Thyroid gland (tissue), 4 donors: ENCODE measurements around the gene CDK19. TPM values are rescaled to one million over a fixed set of nuclear protein-coding genes. Genes with fewer than 3 reads are reported as not detected.

Experiments used
- DNase-seq, 2 donors: peaks; one replicate each; pipeline ENCODE4 v3.0.0-alpha.2; 2019
- H3K27ac ChIP-seq, 3 donors: fragments of 200-600 bp; sonication (generic); 1 replicate in 2 of 3; 2 replicates in 1 of 3; pipeline ENCODE4 v1.5.1; 2016 to 2019; ENCODE audit warnings: mild to moderate bottlenecking in 1 of 3, moderate library complexity in 1 of 3
- H3K27me3 ChIP-seq: fragments of 200-600 bp; sonication (generic); one replicate; pipeline ENCODE4 v1.5.1; 2019
- H3K36me3 ChIP-seq, 2 donors: fragments of 200-600 bp; sonication (generic); one replicate each; pipeline ENCODE4 v1.5.1; 2016 to 2019
- H3K4me1 ChIP-seq, 2 donors: fragments of 200-600 bp; sonication (generic); one replicate each; pipeline ENCODE4 v1.5.1; 2017 to 2019
- H3K4me3 ChIP-seq, 3 donors: fragments of 200-600 bp; sonication (generic); replicated peaks in 1 of 3; 1 replicate in 2 of 3; 2 replicates in 1 of 3; pipeline ENCODE4 v1.5.1; 2016; ENCODE audit warnings: mild to moderate bottlenecking in 1 of 3
- H3K9me3 ChIP-seq: fragments of 200-600 bp; sonication (generic); one replicate; pipeline ENCODE4 v1.5.1; 2017
- CTCF ChIP-seq, 6 experiments: fragments of 200-600 bp in 3 of 6; fragments of 450-650 bp in 3 of 6; sonication (generic) in 3 of 6; IDR thresholded peaks; one replicate each; pipeline ENCODE4 v1.5.1; 2016 to 2019; ENCODE audit warnings: antibody characterized with exemption in 6 of 6, mild to moderate bottlenecking in 2 of 6, inconsistent platforms in 1 of 6, moderate library complexity in 1 of 6
- POLR2A ChIP-seq, 2 donors: fragments of 450-650 bp; IDR thresholded peaks; one replicate each; pipeline ENCODE4 v1.6.1; 2017; ENCODE audit warnings: antibody characterized with exemption in 2 of 2, mild to moderate bottlenecking in 2 of 2, moderate library complexity in 1 of 2
- WGBS, 2 donors: methylation state at CpG; one replicate each; pipeline ENCODE4 v1.1.5; 2017; 5-methylcytosine and 5-hydroxymethylcytosine counted together
- intact Hi-C: fragments of 100-400 bp; cut with DNase I; formaldehyde crosslinking; loops from one replicate; pipeline ENCODE4 v1.15.1; 2023
- total RNA-seq, 4 donors: library from RNA; depleted of rRNA; stranded (reverse); fragments of >200 nt; gene quantifications; one replicate each; pipeline ENCODE4 v1.2.3, GENCODE V29; 2016

The CDK19 gene
- total RNA-seq, 4 donors from 2014 or later, result 12.6 to 17.9 (median 13.3) TPM

- Histone ChIP-seq H3K9me3 (no peaks in the 10 kb centered on the region), H3K4me3 (no peak overlapping the region), H3K36me3 (no peaks in the 10 kb centered on the region), H3K4me1 (no peaks in the 10 kb centered on the region), H3K27me3 (no peaks in the 10 kb centered on the region), H3K27ac (no peak overlapping the region)
- no peak for TF ChIP-seq POLR2A (IDR thresholded peaks at IDR 0.05)
- no peak for TF ChIP-seq CTCF (IDR thresholded peaks at IDR 0.05)
- intact Hi-C loops, result no loop called here
- WGBS, 2 donors, result 95 to 96% methylated on average over 4 of the region's 4 CpGs
- DNase-seq, result no peak
These were observed 14.5 kb downstream of the CDK19 start for GRCh38 chr6:110800839-110801196.

GRCh38 chr6:110800196-110800838 is 15.0 kb downstream of the CDK19 start:
- Histone ChIP-seq H3K27me3 (no peaks in the 10 kb centered on the region), H3K36me3 (no peaks in the 10 kb centered on the region), H3K27ac (no peak overlapping the region), H3K9me3 (no peaks in the 10 kb centered on the region), H3K4me1 (no peaks in the 10 kb centered on the region), H3K4me3 (no peak overlapping the region)
- no peak for DNase-seq
- intact Hi-C loops, result no loop called here
- 96 to 97% methylated on average over 5 of the region's 5 CpGs for WGBS, 2 donors
- TF ChIP-seq CTCF (IDR thresholded peaks at IDR 0.05) (no peak), POLR2A (IDR thresholded peaks at IDR 0.05) (no peak)

- no peak overlapping the region for H3K4me3 ChIP-seq
- H3K27ac ChIP-seq, result no peak overlapping the region
- 97% methylated on average over 5 of the region's 5 CpGs for WGBS, 2 donors
- H3K36me3 ChIP-seq, result no peaks in the 10 kb centered on the region
- H3K9me3 ChIP-seq, result no peaks in the 10 kb centered on the region
- no peaks in the 10 kb centered on the region for H3K4me1 ChIP-seq
- no peak for TF ChIP-seq POLR2A (IDR thresholded peaks at IDR 0.05)
- TF ChIP-seq CTCF (IDR thresholded peaks at IDR 0.05), result no peak
- intact Hi-C loops, result no loop called here
- DNase-seq, result no peak
- H3K27me3 ChIP-seq, result no peaks in the 10 kb centered on the region
These were observed 15.6 kb downstream of the CDK19 start for GRCh38 chr6:110799655-110800054.

GRCh38 chr6:110799189-110799588 is 16.1 kb downstream of the CDK19 start:
- intact Hi-C loops, result no loop called here
- Histone ChIP-seq H3K9me3 (no peaks in the 10 kb centered on the region), H3K27me3 (no peaks in the 10 kb centered on the region), H3K36me3 (no peaks in the 10 kb centered on the region), H3K4me1 (no peaks in the 10 kb centered on the region), H3K27ac (no peak overlapping the region), H3K4me3 (no peak overlapping the region)
- WGBS, 2 donors, result 89 to 96% methylated on average over 2 of the region's 2 CpGs
- TF ChIP-seq CTCF (IDR thresholded peaks at IDR 0.05), result no peak
- no peak for TF ChIP-seq POLR2A (IDR thresholded peaks at IDR 0.05)
- DNase-seq, result no peak

GRCh38 chr6:110795271-110795670 is 20.0 kb downstream of the CDK19 start:
- no peak for DNase-seq
- TF ChIP-seq POLR2A (IDR thresholded peaks at IDR 0.05), result no peak
- no peak for TF ChIP-seq CTCF (IDR thresholded peaks at IDR 0.05)
- H3K36me3 ChIP-seq, result no peaks in the 10 kb centered on the region
- H3K4me3 ChIP-seq, result no peak overlapping the region
- intact Hi-C loops, result no loop called here
- no peaks in the 10 kb centered on the region for H3K9me3 ChIP-seq
- no peak overlapping the region for H3K27ac ChIP-seq
- no peaks in the 10 kb centered on the region for H3K4me1 ChIP-seq
- 96 to 100% methylated on average over 1 of the region's 1 CpG for WGBS, 2 donors
- H3K27me3 ChIP-seq, result no peaks in the 10 kb centered on the region
